Esophagus squamous epithelium (tissue), 4 donors: ENCODE measurements around the gene SLC10A7.

Experiments used
- CTCF ChIP-seq, 6 experiments: fragments of 450-650 bp in 4 of 6; fragments of 200-600 bp in 2 of 6; sonication (generic) in 2 of 6; IDR thresholded peaks; one replicate each; pipeline ENCODE4 v1.5.1; 2016 to 2019; ENCODE audit warnings: antibody characterized with exemption in 6 of 6, mild to moderate bottlenecking in 4 of 6, moderate library complexity in 4 of 6
- POLR2A ChIP-seq, 4 donors: fragments of 450-650 bp; IDR thresholded peaks; one replicate each; pipeline ENCODE4 v1.6.1; 2017; ENCODE audit warnings: antibody characterized with exemption in 4 of 4, mild to moderate bottlenecking in 4 of 4, moderate library complexity in 3 of 4

GRCh38 chr4:146432065-146432464 is 89.7 kb downstream of the SLC10A7 start:
- TF ChIP-seq CTCF (IDR thresholded peaks at IDR 0.05) (no peak), POLR2A (IDR thresholded peaks at IDR 0.05) (no peak)
